Stimulated activated CD8-positive, alpha-beta memory T cell treated with anti-CD3 and anti-CD28 coated beads, Interleukin-2, amount 100 ng/mL, for 1 hour (primary cell): ENCODE data around the gene ZBTB7C.

ENCODE experiments used
- DNase-seq, 2 donors: peaks; one replicate each; pipeline ENCODE4 v3.0.0-alpha.2; 2020; ENCODE audit warnings: low read depth in 2 of 2

ZBTB7C gene

GRCh38 chr18:48085781-48086487 is 323.2 kb downstream of the ZBTB7C start:
- no peak for DNase-seq

- no peak for DNase-seq
Observed at GRCh38 chr18:48084858-48085257, 324.3 kb downstream of the ZBTB7C start.

GRCh38 chr18:48084041-48084757 is 325.0 kb downstream of the ZBTB7C start:
- no peak for DNase-seq

- no peak for DNase-seq
Observed at GRCh38 chr18:48080546-48080945, 328.6 kb downstream of the ZBTB7C start.

GRCh38 chr18:48079885-48080284 is 329.3 kb downstream of the ZBTB7C start:
- DNase-seq = no peak

- DNase-seq = no peak
Observed at GRCh38 chr18:48078448-48078847, 330.7 kb downstream of the ZBTB7C start.

DNA sequence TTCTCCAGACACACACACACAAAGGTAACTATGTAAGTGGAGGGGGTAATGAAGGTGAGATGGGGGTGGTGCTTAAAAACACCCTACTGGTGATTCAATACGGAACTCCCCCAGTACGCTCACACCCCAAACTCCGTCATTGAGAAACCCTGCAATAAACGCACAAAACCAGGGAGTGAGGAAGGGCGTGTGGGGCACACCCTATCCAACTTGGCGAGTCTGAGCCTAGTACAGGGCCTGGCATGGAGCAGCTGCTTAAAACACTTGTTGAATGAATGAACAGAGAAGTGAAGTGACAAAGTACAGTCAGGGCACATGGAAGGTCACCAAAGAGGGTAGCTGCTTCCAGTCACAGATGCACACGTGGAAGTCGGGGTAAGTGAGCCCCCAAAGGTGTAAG is 331.9 kb downstream of the ZBTB7C start:
- DNase-seq = no peak

GRCh38 chr18:48076461-48076860 is 332.7 kb downstream of the ZBTB7C start:
- no peak for DNase-seq

DNA sequence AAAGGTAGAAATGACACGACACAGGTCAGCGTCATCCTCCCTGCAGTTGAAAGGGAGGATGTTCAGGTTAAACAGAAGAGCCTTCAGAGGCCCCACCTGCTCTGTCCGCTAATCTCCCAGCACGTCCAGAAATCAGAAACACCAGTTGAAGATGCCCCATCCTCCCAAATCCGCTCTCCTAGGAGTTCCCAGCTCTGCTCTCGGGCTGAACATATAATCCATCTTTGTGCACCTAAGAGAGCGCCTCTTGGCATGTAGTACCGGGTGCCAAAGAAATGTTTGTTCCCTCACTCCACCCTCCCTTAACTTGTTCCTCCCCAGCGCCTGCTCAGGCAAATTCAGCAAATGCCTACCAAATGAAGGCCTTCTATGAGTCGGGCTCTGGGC is 333.5 kb downstream of the ZBTB7C start:
- DNase-seq = no peak

DNA sequence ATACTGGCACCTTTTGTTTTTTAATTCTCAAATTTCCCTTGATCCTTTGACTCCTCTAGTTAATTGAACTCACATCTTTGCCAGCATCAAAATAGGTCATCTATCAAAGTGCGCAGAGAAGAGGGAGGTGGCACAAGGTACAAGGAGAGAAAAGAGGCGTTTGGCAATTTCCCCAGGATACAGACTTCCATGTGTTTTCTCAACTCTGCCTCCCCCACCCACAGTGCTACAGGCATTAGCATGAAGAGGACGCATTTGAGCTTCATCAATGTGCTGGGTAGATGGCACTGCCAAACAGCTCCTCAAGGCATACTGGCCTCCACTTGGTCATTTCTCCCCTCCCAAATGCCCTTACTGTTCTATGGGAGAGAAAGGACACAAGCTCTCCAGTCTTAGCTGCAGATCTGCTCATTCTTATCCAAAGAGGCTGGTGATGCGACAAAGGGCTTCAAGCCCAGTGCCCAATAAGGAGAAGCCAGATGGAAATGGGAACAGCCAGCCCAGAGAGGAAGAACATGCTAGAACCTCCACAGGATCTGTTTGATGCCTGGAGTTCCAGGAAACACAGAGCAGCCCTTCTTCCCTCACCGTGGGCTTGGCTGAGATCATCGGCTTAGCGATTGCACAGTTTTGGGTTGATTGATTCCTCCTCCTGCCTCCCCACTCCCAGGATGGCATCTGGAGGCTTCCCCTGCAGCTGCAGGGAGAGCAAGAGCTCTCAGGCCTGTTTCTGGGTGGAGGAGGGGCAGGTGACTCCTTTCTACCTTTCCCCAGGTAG is 334.1 kb downstream of the ZBTB7C start:
- DNase-seq = no peak

GRCh38 chr18:48073211-48073930 is 335.8 kb downstream of the ZBTB7C start:
- no peak for DNase-seq

DNA sequence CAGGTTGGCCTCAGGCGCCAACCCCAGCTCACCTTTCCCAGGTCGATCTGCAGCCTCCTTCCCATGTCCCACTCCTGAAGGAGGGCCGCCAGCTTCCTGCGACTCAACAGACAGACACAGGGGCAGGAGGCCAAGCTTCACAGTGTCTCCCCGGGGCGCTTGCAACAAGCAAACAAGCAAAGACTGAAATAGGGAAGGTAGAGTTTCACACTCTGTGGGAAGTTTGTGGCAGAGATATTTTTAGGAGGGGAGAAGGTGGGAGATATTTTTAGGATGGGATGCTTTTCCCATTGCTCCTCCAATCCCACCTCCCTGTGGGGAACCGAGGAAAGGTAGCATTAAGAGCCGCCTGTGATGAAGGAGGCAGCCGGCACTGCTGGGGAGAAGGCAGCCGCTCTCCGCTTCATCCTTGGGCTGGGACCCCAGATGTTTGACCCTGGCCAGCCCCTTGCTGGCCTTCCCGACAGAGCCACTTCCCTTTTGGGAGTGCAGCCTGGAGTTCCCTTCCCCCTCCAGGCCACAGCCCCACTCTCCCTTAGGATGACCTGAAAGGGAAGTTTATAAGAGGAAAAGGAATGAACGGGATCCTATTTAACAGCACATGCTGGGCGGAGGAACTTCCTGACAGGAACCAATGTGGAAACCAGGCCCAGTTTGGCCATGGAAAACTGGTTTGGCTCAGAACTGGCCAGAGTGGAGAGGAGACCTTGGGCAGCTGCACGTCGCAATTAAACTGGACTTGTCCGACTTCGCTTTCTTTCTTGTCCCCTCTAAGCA is 336.6 kb downstream of the ZBTB7C start:
- no peak for DNase-seq

DNA sequence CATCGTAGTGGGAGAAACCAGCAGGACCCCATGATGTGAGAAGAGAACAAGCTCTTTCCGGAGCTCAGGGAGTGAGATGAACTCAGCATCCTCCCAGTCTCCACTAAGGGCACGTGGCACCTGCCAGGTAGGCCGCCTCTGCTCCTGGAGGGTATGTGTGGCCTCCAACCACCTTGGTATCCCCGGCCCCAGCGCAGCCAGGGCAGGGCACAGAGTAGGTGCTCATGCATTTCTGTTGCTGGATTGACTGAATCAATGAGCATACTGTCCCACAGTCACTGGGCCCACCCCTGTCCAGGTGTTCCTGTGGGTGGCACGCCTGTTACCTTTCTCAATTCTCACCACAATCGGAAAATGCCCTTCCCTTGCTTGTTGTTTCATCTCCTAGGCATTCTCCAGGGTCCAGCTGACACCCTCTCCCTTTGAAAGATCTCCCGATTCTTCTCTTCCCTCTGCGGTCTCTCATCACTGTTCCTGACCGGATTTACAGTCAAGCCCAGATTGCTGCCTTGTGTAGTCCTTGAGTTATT is 340.2 kb downstream of the ZBTB7C start:
- no peak for DNase-seq

- no peak for DNase-seq
Observed at GRCh38 chr18:48066225-48066652, 342.9 kb downstream of the ZBTB7C start.

DNA sequence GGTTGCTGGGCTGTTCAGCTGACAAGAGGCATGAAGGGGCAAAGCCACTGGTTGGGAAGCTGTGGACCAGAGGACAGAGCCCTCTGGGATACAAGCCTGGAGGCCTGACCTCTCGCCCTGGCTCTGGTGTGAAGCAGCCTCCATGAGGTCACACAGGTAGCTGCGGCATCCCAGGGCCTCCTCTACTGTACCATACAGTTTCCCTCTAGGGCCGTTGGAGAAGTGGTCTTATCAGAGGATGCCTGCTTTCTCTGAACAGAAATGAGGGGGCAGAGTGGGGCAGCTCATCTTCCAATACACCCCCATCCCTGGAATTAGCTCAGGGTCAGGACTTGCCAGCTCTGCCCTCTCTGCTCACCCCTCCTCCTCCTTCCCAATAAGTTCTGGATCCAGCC is 343.6 kb downstream of the ZBTB7C start:
- no peak for DNase-seq

GRCh38 chr18:48064978-48065600 is 344.1 kb downstream of the ZBTB7C start:
- DNase-seq = no peak

- DNase-seq = no peak
Observed at GRCh38 chr18:48061781-48062570, 347.2 kb downstream of the ZBTB7C start.

- no peak for DNase-seq
Observed at GRCh38 chr18:48060970-48061369, 348.2 kb downstream of the ZBTB7C start.

DNA sequence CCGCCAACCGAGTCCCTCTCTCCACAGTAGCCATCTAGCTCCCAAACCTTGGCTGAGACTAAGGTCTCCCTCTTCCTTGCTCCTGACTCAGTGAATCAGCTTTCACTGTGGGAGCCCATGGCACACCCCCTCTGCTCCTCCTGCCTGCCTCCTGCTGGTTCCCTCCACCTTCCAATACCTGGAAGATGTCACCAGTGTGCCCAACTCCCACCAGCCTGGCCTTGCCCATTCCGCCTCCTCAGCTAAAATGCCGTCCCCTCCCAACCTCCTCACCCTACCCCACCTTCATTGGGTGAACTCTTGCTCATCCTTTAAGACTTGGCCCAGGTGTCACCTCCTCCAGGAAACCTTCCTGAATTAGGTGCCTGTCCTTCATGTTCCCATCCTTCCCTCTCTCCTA is 348.8 kb downstream of the ZBTB7C start:
- no peak for DNase-seq
